Ovary (tissue), 3 donors: ENCODE data around the gene ZNHIT6.

Experiments used
- CTCF ChIP-seq, 3 donors: fragments of 450-650 bp in 2 of 3; fragments of 200-600 bp in 1 of 3; IDR thresholded peaks; one replicate each; pipeline versions ENCODE4 v1.5.1 to v1.8.0; 2016 to 2022; ENCODE audit warnings: antibody characterized with exemption in 3 of 3, mild to moderate bottlenecking in 1 of 3
- POLR2A ChIP-seq: fragments of 450-650 bp; IDR thresholded peaks from one replicate; pipeline ENCODE4 v1.6.1; 2017; ENCODE audit warnings: antibody characterized with exemption, mild to moderate bottlenecking, moderate library complexity
- donor health status: DM: no; HTN: no; CAD: no.

DNA sequence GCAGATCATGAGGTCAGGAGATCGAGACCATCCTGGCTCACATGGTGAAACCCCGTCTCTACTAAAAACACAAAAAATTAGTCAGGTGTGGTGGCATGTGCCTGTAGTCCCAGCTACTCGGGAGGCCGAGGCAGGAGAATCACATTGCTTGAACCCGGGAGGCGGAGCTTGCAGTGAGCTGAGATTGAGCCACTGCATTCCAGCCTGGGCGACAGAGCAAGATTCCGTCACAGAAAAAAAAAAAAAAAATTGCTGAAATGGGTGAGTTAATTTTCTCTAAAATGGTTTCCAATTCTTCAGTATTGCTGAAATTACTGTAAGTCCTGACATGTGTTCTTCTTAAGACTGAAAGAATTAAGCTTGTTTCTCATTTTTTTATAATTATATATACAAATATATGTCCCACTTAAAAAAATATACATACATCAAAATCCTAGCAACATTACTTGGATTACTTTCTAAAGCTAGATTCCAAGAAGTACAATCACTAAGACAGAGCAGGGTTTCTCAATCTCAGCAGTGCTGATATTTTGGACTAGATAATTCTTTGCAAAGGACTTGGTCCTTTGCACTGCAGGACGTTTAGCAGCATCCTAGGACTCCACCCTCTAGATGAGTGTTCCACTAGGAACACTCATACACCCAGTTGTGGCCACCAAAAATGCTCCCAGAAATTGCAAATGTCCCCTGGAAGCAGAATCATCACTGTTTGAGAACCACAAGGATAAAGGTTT lies 24.8 kb downstream of the ZNHIT6 start:
- no peak for TF ChIP-seq CTCF (IDR thresholded peaks at IDR 0.05)
- TF ChIP-seq POLR2A = no peak
